Activated T-helper 1 cell treated with Interleukin-2 at 50 U/mL for 16 hours (primary cell): ENCODE results near the gene FOXM1.

Source experiments
- DNase-seq: peaks from one replicate; pipeline ENCODE4 v3.0.0-alpha.2; 2020; ENCODE audit warnings: low read depth

The FOXM1 gene

DNA sequence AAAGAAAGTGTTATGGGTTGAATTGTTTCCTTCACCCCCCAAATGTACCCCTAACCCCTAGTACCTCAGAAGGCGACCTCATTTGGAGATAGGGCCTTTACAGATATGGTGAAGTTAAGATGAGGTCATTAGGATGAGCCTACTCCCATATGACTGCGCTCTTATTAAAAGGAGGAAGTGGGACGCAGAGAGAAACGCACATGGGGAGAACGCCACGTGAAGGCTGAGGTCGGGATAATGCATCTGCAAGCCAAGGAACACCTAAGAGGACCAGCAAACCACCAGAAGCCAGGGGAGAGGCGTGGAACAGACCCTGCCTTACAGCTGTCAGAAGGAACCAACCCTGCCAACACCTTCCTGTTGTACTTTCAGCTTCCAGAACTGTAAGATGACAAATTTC, 40.4 kb downstream of the FOXM1 start:
- no peak for DNase-seq

DNA sequence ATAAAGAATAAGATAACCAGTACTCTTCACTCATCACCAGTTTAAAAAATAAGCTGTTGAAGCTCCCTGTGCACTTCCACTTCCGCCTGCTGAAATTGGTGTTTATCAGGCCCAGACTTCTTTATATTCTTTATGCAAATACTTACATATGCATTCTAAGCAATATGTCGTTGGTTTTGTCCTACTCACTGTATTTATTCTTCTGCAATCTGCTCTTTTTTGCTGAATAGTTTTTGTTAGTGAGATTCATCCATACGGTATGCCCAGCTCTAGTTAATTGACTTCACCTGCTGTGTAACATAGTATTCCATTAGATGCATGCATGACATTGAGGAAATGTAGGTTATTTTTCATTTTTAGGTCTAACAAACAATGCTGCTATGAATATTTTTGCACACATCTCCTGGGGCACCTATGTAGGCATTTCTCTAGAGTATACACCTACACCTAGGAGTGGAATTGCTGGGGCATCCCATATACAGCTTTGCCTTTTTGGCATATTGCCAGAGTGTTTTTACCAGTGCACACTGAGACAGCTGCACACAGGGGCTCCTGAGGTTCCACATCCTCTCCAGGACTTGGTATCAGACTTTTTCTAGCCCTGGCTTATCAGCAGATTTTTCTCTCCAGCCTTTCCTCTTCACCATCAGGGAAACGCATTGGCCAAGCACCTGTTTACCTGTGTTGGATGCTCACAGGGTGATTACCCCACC, 41.1 kb downstream of the FOXM1 start:
- no peak for DNase-seq

DNA sequence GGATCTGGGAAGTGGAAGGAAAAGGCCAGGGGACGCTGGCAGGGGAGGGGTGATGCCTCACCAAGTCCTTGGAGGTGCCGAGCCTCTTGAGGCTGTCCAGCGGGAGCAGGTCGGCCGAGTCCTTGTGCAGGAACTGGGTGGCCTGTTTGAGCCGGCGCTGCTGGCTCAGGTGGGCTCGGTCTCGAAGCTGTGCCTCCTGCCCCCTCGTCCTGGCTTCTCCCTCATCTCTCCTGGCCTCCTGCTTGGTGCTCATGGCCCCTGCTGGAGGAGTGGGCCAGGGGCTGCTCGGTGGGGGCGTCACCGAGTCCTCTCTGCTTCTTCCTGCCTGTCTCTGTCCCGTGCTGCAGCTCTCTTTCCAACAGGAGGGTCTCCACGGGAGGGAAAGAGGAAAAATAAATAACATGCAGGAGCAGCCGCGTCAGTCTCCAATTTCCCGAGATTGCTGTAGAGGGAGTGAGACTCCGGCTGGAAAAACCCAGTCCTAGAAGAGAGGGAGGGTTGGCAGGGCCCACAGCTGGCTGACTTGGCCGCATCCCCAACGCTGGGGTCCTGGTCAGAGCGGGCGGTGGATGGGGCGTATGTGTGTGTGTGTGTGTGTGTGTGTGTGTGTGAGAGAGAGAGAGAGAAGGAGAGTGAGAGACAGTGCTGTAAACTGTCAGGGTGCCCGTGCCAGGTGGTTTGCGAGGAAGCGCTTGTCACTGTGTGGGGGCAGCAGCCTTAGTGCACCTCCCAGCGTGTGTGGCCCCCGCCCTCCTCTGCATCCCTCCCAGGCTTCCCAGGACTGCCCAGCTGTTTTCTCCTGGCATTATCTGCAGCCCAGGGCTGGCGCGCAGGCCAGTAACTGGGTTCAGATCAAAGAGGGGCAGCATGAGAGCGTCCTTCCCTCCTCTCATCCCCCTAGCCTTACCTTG, 42.1 kb downstream of the FOXM1 start, which contains the start of gene NRIP2:
NRIP2 (minus strand) TSS at position 455 of the 911 bp plus-strand sequence; CDS start at position 403, 52 bp downstream.
- no peak for DNase-seq

DNA sequence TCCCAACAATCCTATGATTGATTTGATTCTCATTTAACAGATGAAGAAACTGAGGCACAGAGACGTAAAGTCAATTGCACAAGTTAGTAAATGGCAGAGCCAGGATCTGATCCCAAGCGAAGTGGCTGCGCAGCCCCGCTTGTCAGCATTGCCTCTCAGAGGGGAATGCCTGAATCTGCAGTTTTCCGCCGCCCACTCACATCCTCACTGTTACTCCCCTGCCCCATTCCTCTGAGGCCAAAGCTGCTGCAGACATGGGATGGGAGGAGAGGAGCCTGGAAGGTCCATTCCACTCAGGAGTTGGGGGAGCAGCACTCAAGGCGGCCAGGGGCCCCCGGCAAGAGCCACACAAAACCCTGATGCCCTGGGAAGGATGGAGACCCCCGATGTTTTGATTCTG, 43.2 kb downstream of the FOXM1 start:
- DNase-seq: no peak

DNA sequence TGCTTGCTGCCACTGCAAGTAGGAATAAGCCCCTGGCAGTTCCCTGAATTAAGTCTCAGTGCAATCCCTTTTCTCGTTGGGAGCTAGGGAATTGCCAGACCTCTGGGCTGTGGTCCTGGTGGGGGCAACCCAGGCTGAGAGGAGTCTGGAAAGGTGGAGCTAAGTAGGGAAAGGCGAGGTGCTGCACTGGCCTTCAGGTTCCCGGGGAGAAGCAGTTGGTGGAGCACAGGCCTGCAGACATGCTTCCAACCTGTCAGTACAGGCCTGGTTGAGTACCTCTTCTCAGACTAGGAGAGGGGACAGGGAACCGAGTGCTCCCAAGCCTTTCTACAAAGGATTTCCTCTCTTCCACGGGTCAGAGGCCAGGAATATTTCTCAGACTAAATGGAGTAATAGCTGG, 43.6 kb downstream of the FOXM1 start:
- no peak for DNase-seq

DNA sequence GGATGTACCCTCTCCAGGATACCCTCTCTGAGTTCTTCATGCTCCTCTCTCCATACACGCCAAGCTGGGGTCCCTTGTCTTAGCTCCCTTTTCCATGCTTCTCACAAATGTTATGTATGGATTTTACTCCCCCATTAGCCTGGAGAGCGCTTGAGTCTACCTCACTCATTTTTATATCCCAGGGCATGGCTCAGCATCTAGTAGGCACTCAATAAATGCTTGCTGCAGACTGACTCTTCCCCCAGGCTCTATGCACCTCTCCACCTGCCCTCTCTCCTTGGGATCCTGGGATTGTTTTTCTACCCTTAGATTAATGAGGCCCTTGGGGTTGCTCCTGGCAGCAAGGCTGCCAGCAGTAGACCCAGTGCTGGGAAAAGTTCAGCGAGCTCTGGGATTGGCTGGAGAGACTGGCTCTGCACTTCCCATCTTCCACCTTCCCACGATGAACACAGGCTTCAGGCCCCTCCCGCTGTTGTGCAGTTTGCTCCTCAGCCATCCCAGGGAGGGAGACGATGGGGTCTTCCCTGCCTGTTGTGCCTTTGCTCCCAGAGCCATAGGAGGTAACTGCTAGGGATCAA, 44.3 kb downstream of the FOXM1 start:
- no peak for DNase-seq

DNA sequence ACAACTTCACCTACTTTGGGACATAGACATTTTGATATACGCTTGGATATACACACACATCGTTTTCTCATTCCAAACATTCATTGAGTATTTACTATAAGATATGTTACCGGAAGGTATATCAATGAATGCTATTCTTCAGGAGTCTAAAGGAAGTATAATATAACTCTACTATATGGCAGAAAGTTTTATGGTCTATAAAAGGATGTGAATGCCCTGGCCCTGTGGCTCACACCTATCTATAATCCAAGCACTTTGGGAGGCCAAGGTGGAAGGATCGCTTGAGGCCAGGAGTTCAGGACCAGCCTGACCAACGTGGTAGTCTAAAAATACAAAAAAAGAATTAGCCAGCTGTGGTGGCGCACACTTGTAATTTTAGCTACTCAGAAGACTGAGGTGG, 47.7 kb downstream of the FOXM1 start:
- DNase-seq: no peak

DNA sequence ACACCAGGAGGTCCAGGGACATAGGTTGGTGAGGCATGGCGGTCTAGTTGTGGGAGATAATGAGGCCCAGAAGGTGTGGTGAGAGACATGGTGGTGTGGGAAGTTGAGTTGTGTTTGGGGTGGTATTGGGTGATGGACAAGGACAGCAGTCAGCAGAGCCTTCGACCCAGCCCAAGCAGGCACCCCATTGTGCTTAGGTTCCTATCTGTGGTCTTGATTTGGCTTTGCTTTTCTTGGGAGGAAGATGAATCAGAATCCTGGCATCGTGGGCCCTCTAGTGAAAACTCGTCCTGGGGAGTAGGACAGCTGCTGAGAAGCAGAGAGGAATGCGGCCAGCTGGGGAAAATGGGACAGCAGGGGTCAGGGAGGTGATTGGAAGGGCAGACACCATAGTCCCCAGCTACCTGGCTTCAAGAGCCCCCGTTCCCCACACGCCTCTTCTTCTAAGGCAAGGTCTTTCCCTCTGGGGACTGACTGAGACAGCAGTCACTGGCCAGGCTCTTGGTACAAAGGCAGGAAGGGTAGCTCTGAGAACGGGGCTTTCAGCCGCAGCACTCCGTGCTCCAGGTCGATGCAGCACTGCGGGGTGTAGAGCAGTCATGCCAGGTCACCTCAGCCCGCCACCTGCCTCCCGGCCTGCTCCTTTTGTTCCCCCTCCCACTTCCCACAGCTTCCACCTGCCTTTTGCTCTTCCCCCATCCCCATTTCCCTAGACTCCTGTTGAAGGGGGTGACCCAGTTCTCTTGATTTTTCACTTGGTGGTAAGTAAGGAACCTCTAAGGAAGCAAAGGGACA, 50.1 kb downstream of the FOXM1 start:
- DNase-seq: no peak

DNA sequence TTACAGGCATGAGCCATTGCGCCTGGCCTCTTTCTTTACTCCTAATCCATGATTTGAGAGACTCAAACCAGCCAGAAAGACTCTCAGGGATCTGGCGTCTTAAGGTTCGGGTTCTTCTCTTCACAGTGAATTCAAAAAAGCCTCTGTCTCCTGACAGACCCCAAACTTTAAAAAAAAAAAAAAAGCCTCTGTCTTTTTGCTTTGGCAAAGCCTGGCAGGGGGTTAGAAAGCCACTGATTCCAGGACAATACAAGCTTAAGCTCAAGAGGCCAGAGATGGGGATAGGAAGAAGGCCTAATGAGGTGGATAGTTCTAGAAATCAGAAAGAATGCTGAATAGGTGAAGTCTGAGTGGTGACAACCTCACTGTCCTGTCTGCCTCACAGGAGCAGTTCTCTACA, 50.9 kb downstream of the FOXM1 start:
- DNase-seq: no peak

DNA sequence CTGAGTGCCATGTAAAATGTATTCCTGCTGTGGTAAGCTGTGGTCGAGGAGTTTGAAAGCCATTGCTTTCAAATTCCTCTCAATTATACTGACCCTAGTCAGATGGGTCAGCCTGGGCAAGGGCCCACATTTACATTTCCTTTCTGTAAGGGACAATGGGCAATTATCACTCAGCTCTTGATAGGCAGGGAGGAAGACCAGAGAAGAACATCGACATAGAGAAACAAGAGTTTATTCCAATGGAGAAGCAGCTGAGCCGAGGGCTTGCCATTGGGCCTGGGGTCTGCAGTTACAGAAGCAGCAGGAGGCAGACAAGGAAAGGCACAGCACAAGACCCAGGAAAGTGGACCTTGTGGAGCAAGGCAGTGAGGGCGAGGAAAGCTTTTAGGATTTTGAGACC, 51.8 kb downstream of the FOXM1 start:
- no peak for DNase-seq

DNA sequence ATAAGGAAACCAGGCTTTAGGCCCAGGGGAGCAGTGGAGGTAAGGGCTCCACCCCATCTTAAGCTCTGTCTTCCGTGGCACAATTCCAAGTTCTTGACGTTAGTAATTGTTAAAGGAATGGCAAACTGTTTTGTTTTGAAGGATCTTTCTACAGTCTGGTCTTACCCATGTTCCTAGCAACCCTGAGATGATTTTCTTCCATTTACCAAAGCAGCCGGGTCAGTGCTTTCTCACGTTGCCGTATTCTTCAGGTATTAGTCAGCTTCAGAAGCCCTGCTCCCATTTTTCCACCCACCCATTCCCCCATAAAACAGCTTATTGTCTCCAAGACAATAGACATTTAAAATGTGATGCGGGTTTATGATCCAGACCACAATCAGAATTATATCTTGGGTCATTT, 52.4 kb downstream of the FOXM1 start:
- DNase-seq: no peak

DNA sequence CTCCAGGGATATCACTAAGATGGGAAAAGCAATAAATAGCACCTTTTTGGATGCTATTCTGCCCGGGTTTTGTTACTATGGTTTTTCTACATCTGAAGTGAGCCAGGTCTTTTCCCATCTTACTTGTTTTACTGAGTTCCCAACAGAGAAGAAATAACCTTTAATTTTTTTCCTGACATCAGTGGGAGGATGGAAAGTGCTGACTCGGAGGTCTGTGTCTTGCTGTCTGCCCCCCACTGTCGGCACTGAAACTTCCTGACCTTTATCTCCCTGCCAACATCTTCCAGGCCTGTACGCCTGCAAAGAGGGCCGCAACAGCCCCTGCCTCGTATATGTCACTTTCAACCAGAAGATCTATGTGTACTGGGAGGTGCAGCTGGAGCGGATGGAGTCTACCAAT, 53.5 kb downstream of the FOXM1 start:
- DNase-seq: no peak

DNA sequence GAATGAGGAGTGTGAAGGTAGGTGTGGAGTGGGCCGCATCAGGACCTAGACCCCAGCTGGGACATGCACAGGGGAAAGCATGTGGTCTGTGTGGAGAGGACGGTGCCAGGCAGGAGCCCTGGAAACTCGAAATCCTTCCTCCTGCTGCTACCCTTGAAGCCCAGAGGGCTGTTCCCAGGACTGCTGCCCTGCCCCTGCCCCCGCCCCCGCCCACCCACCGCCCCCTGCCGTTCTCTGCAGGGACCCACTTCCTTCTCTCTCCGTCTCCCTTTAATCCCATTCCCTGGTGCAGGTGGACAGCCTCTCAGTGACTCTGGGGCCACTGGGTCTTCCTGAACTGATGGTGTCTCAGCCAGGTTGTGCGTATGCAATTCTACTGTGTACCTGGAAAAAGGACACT, 56.5 kb downstream of the FOXM1 start:
- no peak for DNase-seq

DNA sequence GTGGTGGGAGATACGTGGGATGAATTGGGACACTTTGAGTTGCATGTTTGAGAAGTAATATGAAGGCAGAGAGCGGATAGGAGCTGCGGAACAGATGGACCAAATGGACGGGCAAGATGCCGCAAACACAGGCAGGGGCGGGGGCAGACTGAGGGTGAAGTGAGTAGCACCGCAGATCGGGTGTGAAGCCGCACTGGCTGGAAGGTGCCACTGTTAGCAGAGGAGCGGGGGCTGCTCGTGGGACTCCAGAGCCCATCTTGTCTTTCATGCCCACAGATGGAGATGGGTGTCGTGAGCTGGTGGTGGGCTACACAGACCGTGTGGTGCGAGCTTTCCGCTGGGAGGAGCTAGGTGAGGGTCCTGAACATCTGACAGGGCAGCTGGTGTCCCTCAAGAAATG, 57.2 kb downstream of the FOXM1 start:
- no peak for DNase-seq

DNA sequence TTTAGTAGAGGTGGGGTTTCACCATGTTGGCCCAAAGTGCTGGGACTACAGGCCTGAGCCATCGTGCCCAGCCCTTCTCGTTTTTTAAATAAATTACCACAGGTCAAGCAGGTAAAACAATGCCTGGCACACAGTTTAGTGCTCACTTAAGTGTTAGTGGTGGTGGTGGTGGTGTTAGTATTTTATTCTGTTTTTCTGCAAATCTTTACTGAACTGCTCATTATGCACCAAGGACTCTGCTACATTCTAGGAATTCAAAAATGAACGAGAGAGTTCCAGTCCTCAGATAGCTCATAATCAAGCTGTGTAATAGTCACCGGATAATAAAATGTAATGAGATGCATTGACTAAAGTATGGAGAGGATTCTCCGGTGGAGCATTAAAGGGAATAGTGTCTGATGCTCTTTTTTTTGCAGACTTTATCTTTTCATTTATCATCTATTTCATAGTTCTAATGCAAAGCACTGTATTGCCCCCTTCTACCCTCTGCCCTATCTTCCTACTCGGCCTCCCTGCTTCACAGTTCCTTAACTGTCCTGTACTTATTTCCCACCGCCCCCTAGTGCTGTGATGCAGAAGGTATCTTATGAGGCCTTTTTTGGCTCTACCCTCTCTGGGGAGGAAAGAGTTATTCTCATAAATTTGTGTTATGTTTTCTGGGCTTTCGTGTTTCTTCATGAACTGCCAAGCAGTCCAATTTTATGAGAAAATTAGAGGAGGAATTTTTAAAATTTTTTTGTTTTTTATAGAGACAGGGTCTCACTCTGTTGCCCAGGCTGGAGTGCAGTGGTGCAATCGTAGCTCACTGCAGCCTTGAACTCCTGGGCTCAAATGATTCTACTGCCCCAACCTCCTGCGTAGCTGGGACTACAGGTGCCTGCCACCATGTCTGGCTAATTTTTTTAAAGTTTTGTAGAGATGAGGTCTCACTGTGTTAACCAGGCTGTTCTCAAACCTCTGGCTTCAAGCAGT, 63.5 kb downstream of the FOXM1 start:
- no peak for DNase-seq

DNA sequence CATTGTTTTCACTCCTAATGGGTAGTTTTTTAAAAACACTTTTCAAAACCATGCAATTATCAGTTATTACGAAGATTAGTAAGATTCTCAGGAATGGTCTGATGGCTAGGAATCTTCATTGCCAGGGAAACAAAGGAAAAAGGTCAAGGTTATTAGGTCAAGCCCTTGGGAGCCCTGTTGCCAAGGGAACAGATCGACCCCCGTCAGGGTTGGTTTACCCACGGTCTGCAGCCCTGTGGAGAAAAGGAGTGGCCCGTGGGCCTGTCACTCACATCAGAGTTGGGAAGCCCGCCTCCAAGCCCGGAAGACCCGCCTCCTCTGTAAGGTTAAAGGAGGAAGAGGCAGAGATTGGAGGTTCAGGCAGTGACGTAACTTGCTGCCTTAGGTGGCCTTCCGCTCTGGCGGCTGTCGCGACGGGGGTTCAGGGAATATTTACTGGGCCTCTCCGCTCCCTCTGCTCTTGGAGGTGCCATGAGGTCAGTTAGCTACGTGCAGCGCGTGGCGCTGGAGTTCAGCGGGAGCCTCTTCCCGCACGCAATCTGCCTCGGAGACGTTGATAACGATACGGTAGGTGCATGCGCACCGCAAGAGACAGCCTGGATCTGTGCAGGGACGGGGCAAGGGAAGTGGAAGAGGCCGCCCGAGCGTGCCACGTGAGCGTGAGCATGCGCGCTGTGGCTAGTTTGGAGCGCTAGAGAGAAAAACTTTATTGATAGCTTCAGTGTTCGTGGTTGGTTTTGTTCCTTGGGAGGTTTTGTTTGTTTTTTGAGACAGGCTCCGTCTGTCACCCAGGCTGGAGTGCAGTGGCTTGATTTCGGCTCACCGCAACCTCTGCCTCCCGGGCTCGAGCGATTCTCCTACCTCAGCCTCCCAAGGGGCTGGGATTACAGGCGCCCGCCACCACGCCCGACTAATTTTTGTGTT, 64.4 kb downstream of the FOXM1 start, which contains the start of gene ITFG2:
ITFG2 (plus strand) TSS at position 379 of the 924 bp plus-strand sequence; CDS start at position 472, 93 bp downstream.
- DNase-seq: peak; percentile 88

DNA sequence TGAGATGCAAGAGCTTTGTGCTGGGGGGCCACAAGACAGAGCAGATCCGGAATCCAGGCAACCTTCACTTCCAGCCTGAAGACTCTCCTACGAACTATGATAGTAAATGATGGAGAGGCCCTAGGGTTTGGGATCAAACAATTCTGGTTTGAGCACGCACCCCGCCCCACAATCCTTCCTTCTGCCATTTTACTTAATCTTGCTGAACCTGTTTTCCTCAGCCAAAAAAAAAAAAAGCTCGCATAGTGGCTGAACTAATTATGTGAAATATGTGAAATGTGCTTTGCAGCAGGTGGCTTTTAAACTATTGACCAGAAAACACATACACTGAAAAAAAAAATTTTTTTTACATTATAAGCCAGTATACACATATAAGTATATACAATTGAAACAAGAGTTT, 65.2 kb downstream of the FOXM1 start:
- no peak for DNase-seq
